WI38 (cell line): ENCODE measurements around the gene TMPRSS11E.
"Not testable (repeated sequence)": the region's sequence is repeated elsewhere in the genome, so short reads cannot be mapped to it uniquely, and the experiment has no call there.

ENCODE experiments used
- H3K4me3 ChIP-seq: 2 replicates; pipeline ENCODE4 v1.5.1; 2011; ENCODE audit warnings: low read depth, mild to moderate bottlenecking, control low read depth, low read length
- CTCF ChIP-seq: IDR thresholded peaks from 2 replicates; pipeline ENCODE4 v1.5.1; 2012; ENCODE audit warnings: low read depth, mild to moderate bottlenecking, control low read depth, low read length

Gene TMPRSS11E

GRCh38 chr4:68490826-68491457 is 43.7 kb downstream of the TMPRSS11E start:
- no peak overlapping the region for H3K4me3 ChIP-seq
- TF ChIP-seq CTCF = no peak

GRCh38 chr4:68494688-68495087 is 47.4 kb downstream of the TMPRSS11E start:
- no peak overlapping the region for H3K4me3 ChIP-seq
- no peak for TF ChIP-seq CTCF

- TF ChIP-seq CTCF = peak; percentile 72
- no peak overlapping the region for H3K4me3 ChIP-seq
Observed at GRCh38 chr4:68498413-68499007, 51.2 kb downstream of the TMPRSS11E start.

GRCh38 chr4:68499021-68499420 is 51.8 kb downstream of the TMPRSS11E start:
- no peak for TF ChIP-seq CTCF
- H3K4me3 ChIP-seq = no peak overlapping the region

GRCh38 chr4:68503462-68503861 is 56.2 kb downstream of the TMPRSS11E start:
- H3K4me3 ChIP-seq = not testable (repeated sequence)

GRCh38 chr4:68504836-68505235 is 57.6 kb downstream of the TMPRSS11E start:
- H3K4me3 ChIP-seq = not testable (repeated sequence)

- H3K4me3 ChIP-seq = not testable (repeated sequence)
Observed at GRCh38 chr4:68505452-68505851, 58.2 kb downstream of the TMPRSS11E start.

GRCh38 chr4:68518889-68519288 is 71.6 kb downstream of the TMPRSS11E start:
- no peak for TF ChIP-seq CTCF
- H3K4me3 ChIP-seq = no peak overlapping the region

- no peak overlapping the region for H3K4me3 ChIP-seq
- TF ChIP-seq CTCF = no peak
Observed at GRCh38 chr4:68520985-68521384, 73.7 kb downstream of the TMPRSS11E start.

- not testable (repeated sequence) for H3K4me3 ChIP-seq
Observed at GRCh38 chr4:68522232-68522631, 75.0 kb downstream of the TMPRSS11E start.
